ENCODE results near the gene ERC1. TPM values are rescaled to one million over a fixed set of nuclear protein-coding genes. Genes with fewer than 3 reads are reported as not detected.
"Not testable (repeated sequence)": the region's sequence is repeated elsewhere in the genome, so short reads cannot be mapped to it uniquely, and the experiment has no call there.

The ERC1 gene
- total RNA-seq, 4 donors from 2014 or later = 46.1 to 83.2 (median 63.8) TPM

DNA sequence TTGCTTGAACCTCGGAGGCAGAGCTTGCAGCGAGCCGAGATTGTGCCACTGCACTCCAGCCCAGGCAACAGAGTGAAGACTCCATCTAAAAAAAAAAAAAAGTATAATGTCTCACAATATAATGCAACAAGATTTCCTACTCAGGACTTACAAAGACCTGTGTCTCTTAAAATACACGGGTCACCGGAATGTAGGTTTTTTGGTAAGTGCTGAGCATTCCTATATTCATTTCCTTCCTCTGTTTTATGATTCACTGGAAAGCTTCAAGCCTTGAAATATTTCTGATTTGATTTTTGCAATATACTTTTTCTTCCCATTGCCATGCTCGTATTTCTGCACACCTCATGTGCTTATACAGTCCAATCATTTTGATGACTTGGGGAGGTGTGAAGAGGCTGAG is 357.6 kb downstream of the ERC1 start:
- no peak for ATAC-seq (ENCODE audit: low FRiP score)
- no peak for DNase-seq (ENCODE audit: low spot score)
- TF ChIP-seq, protein P1, sequence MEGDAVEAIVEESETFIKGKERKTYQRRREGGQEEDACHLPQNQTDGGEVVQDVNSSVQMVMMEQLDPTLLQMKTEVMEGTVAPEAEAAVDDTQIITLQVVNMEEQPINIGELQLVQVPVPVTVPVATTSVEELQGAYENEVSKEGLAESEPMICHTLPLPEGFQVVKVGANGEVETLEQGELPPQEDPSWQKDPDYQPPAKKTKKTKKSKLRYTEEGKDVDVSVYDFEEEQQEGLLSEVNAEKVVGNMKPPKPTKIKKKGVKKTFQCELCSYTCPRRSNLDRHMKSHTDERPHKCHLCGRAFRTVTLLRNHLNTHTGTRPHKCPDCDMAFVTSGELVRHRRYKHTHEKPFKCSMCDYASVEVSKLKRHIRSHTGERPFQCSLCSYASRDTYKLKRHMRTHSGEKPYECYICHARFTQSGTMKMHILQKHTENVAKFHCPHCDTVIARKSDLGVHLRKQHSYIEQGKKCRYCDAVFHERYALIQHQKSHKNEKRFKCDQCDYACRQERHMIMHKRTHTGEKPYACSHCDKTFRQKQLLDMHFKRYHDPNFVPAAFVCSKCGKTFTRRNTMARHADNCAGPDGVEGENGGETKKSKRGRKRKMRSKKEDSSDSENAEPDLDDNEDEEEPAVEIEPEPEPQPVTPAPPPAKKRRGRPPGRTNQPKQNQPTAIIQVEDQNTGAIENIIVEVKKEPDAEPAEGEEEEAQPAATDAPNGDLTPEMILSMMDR (IDR thresholded peaks at IDR 0.05) = no peak

DNA sequence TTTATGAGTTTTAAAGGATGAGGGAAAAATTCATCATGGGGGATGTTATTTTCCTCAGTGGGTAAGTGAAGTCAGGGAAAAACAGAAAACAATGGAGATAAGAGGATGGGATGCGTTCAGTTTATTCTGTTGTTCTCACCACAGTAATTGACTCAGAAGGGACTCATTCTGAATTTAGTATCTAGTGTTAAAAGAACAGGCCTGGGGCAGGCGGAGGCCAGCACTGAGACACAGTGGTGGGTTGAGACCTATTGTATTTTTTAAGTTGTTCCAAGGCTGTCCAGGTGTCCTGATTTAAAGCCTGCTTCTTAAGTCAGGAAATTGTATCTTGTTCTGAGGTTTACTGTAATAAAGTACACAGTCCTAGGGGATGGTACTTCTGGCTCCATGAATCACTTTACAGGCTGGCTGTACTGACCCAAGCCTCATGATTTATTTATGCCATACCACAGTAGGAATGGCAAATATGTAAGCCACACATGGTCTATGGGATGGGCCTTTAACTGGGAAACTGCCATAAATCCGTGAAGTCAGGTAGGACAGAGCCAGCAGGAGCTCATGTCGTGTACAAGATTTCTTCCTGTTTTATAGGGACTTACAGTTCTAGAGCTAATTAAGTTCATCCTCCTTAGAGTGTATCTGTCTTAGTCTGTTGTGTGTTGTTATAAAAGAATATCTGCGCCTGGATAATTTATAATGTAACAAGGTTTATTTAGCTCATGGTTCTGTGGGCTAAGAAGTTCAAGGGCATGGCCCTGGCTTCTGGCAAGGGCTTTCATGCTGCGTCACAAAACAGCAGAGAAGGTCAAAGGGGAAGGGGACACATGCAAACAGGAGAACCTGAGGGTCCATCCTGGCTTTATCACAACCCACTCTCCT is 359.3 kb downstream of the ERC1 start:
- no peak for DNase-seq (ENCODE audit: low spot score)

DNA sequence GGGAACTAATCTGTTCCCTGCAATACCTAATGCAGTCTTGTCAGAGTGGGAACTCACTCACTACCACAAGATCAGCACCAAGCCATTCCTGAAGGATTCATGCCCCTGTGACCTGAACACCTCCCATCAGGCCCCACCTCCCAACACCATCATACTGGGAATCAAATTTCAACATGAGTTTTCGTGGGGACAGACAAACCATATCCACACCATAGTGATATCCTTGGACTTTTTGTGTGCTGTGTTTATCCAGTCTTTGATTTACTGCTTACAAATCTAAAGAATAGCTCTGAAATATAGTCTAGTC is 359.9 kb downstream of the ERC1 start:
- DNase-seq (ENCODE audit: low spot score) (no peak), ATAC-seq (ENCODE audit: low FRiP score) (no peak)
- TF ChIP-seq, protein P1 (IDR thresholded peaks at IDR 0.05) = no peak

More for the DNA sequence above, 359.3 kb downstream of the ERC1 start:
- ATAC-seq (ENCODE audit: low FRiP score) = peak; percentile 62
- TF ChIP-seq, protein P1 (IDR thresholded peaks at IDR 0.05) = no peak

DNA sequence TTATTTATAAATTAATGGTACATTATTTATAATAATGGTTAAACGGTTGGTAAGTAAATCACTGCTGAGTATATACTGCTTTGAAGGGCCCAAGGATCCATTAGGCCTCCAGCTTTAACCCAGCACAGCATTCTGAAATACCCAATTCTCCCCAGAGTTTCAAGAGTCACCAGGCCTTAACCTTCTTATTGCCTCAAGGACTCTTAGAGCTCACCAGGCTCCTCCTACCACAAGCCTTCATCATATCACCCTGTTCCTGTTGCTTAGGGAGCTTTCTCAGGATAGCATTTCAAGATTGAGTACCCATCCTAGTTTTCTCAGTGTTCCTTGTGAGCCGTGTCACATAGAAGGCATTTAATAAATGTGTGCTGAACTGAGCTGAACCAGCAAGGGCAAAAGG is 360.9 kb downstream of the ERC1 start:
- ATAC-seq (ENCODE audit: low FRiP score) (no peak), DNase-seq (ENCODE audit: low spot score) (no peak)
- TF ChIP-seq, protein P1 (IDR thresholded peaks at IDR 0.05) = no peak

DNA sequence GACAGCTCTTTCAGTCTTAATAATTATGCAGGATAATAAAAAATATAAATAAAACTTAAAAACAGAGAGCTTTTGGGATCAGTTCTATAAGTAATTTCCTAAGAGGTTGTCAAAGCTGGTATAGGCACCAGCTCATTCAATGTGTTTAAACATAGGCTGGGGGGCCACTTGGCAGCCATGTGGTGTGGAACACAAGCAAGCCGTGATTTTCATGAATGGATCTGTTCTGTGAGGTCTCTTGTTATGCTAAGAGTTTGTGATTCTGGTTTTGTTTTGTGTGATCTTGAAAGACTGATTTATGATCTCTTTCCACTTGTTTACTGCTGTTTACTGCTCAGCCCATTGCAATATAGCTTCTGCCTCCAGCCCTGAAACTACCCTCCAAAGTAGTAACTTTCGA is 362.4 kb downstream of the ERC1 start:
- ATAC-seq (ENCODE audit: low FRiP score) (no peak), DNase-seq (ENCODE audit: low spot score) (no peak)
- TF ChIP-seq, protein P1 (IDR thresholded peaks at IDR 0.05) = no peak

DNA sequence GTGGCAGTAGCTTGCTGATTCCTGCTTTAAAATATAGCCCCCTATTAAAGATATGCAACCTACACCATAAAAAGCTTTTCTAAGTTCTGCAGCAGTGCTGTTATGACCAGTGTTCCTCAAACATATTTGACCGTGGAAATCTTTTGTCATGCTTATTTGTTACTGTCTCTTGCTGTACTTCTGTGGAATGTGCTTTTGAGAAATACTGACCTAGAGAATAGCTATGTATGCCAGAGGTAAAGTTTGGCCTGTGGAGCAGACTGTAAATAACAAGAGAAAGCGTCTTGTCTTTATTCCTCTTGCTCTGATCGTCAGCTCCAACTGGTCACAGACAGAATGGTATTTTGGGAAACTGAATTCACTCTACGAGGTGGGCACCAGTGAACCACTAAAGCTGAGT is 364.4 kb downstream of the ERC1 start:
- TF ChIP-seq, protein P1 (IDR thresholded peaks at IDR 0.05) = no peak
- no peak for ATAC-seq (ENCODE audit: low FRiP score)
- DNase-seq (ENCODE audit: low spot score) = no peak

DNA sequence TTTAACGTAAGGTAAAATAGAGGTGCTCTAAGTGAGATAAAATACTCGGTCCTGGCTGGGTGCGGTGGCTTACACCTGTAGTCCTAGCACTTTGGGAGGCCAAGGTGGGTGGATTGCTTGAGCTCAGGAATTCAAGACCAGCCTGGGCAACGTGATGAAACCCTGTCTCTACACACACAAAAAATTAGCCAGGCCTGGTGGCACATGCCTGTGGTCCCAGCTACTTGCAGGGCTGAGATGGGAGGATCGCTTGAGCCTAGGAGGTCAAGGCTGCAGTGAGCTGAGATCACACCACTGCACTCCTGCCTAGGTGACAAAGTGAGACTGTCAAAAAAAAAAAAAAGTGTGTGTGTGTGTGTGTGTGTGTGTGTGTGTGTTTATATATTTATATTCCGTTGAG is 364.8 kb downstream of the ERC1 start:
- not testable (repeated sequence) for DNase-seq (ENCODE audit: low spot score); ATAC-seq (ENCODE audit: low FRiP score)

Measured in omental fat pad (tissue), 4 donors.